ENCODE data around the gene DPPA3.
"Not testable (repeated sequence)": the region's sequence is repeated elsewhere in the genome, so short reads cannot be mapped to it uniquely, and the experiment has no call there.

DPPA3 gene

DNA sequence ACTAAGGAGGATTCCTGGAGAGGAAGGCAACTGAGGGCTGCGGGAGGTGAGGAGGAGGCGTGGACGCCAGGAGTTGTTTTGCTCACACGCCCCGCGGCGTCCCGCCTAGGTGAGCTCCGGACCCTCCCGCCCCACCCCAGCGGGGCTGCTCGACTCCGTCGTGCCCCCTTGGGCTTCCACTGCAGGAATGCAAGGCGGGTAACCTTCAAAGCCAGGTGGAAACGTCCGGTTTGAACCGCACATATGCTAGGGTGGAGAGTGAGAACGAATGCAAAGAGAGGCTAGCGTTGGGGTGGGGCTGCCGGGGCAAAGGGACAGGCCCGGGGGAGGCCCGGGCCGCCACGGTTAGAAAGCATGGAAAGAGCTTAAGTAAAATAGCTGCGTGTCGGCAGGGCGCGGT is 5.4 kb upstream of the DPPA3 start:
- Mint-ChIP-seq H3K4me1 (no peaks in the 10 kb centered on the region), H3K36me3 (no peaks in the 10 kb centered on the region), H3K4me3 (no peak overlapping the region), H3K9me3 (no peaks in the 10 kb centered on the region), H3K27me3 (no peaks in the 10 kb centered on the region), H3K27ac (no peak overlapping the region)
- ATAC-seq (replicated peaks) (no peak), DNase-seq (no peak)

DNA sequence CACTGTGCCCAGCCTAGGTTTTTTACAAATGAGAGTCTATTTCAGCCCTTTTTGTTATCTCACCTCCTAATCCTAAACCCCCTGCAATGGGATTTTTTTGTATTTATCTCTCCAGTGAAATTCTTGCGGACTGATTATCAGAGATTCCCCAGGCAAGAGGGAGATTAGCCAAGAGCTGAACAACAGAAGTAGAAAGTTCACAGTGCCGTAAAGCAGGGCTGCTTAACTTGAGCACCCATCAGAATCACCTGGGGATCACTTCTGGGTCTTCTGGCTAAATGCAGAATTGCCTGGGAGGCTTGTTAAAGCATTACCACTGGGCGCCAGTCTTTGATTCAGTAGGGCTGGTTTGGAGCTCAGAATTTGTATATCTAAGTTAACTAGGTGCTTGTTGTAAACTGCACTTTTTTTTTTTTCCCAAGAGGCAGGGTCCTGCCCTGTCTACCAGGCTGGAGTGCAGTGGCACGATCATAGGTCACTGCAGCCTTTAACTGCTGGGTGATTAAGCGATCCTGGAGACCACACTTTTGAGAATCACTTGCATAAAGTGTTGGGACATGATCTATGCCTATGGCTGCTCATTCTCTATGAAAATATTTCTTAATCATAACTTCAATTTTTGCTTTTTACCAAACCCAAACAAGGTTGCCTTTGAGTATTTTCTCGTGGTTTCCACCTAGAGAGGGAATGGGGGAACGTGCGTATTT is 1.1 kb upstream of the DPPA3 start:
- Mint-ChIP-seq H3K36me3 (no peaks in the 10 kb centered on the region), H3K4me1 (no peaks in the 10 kb centered on the region), H3K9me3 (no peaks in the 10 kb centered on the region), H3K4me3 (no peak overlapping the region), H3K27me3 (no peaks in the 10 kb centered on the region), H3K27ac (no peak overlapping the region)
- DNase-seq, result no peak
- no peak for ATAC-seq (replicated peaks)

DNA sequence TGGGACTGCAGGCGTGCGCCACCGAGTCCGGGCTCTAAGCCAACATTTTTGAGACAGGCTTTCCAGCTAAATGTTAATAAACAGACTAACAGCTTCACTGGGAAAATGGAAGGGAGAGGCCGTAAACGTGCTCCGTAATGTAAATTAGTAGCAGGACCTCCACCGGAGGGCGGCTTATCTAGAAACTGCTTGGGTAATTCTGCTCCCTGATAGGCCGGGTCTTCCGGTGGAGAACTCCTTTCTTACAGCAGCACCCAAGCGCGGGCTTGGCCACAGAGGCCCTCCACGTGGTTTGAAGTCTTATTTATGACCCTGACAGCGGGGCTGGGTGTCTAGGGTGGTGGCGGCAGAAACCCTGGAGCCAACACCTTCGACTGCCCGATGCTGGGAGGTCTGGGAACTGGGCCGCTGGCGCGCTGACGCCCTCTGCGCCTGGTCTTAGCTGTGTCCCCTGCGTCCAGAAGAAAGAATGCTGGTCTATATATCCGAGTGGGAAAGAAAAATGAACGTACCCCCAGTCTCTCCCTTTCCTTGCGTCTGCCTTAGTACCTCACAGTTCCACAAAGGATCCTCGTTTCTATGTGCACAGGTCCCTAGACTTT is 1.7 kb downstream of the DPPA3 start:
- Mint-ChIP-seq H3K36me3 (no peaks in the 10 kb centered on the region), H3K4me3 (no peak overlapping the region), H3K27ac (no peak overlapping the region), H3K4me1 (no peaks in the 10 kb centered on the region), H3K9me3 (no peaks in the 10 kb centered on the region), H3K27me3 (no peaks in the 10 kb centered on the region)
- no peak for ATAC-seq (replicated peaks)
- DNase-seq, result no peak

DNA sequence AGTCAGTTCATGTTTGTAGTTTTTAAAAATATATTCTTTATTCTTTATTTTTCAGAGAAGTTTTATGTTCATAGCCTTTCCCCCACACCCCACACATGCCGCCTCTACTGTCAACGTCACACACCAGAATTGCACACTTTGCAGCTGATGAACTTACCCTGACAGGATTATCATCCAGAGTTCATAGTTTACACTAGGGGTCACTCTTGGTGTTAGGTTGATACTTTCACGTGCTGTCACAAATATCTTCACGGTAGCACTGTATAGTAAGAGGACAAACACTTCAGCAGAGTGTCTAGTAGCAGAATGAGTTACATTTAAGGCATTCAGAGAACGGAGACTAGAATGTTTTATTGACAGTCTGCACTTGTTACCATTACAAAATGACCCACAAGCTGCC is 5.1 kb downstream of the DPPA3 start:
- Mint-ChIP-seq H3K9me3 (no peaks in the 10 kb centered on the region), H3K27ac (no peak overlapping the region), H3K27me3 (peaks cover 0 to 3% of the 10 kb centered on the region in 2 donors), H3K4me3 (no peak overlapping the region), H3K4me1 (no peaks in the 10 kb centered on the region), H3K36me3 (no peaks in the 10 kb centered on the region)
- no peak for DNase-seq
- peak; percentile 60 to 64 for ATAC-seq (replicated peaks)

DNA sequence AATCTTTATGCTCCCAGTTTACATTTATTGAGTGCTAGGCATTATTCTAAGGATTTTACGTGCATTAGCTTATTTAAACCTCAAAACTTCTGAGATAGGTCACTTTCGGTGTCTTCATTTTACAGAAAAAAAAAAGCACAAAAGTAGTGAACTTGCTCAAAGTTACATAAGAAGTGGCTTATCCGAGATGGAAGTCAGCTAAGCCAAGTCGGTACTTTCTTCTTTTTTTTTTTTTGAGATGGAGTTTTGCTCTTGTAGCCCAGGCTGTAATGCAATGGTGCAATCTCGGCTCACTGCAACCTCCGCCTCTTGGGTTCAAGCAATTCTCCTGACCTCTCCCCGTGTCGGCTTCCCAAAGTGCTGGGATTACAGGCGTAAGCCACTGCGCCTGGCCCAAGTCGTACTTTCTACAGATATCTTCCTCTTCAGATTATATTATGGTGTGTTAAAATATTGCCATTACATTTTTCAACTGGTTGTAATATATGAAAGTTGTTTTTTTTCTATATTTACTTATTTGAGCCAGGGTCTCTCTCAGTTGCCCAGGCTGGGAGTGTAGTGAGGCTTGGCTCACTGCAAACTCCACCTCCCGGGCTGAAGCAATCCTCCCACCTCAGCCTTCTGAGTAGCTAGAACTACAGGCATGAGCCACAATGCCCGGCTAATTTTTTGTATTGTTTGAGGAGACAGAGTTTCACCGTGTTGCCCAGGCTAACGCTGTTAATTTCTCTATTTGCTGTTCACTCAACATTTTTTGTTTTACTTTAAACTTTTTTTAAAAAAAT is 8.9 kb downstream of the DPPA3 start:
- Mint-ChIP-seq H3K4me3 (no peak overlapping the region), H3K36me3 (no peaks in the 10 kb centered on the region), H3K9me3 (no peaks in the 10 kb centered on the region), H3K27me3 (peaks cover 0 to 3% of the 10 kb centered on the region in 2 donors), H3K27ac (no peak overlapping the region), H3K4me1 (no peaks in the 10 kb centered on the region)
- DNase-seq (no peak), ATAC-seq (replicated peaks) (no peak)

DNA sequence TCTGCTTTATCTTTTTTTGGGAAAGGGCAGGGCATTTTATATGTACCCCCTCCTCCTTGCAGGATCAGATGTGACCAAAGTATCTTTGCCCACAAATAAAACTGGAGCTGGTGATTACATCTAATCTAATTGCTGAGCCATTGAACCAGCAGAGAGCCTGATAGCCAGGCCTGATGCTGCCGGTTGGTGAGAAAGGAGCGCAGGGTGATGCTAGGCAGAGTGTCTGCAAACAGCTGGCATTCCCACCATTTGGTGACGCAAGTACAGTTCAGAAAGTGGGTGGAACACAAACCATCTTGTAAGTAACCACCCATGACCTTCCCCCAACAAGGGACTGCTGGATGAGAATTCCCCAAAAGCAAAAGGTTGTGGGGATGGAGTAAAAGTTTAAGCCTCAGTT is 12.7 kb downstream of the DPPA3 start:
- Mint-ChIP-seq H3K4me3 (no peak overlapping the region), H3K36me3 (no peaks in the 10 kb centered on the region), H3K27ac (no peak overlapping the region), H3K4me1 (no peaks in the 10 kb centered on the region), H3K9me3 (no peaks in the 10 kb centered on the region), H3K27me3 (peaks cover 0 to 3% of the 10 kb centered on the region in 2 donors)
- DNase-seq, result no peak
- no peak for ATAC-seq (replicated peaks)

DNA sequence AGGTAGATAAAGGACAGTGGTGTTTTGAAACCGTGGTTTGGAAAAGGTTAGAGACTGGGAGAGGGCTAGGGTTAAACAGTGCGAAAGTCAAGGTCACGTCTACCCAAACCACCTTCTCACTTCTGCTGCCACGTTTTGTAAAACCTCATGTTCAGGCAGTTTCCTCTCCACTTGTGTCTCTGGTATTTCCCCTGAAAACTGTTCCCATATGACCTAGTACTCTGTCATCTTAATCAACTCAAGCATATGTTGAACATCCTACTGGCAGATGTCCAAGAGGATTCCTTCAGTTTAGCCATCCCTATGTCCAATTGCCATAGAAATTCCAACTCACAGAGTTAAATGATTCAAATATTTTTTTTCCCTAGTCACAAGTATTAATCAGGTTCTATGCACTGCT is 18.5 kb downstream of the DPPA3 start:
- Mint-ChIP-seq H3K36me3 (no peaks in the 10 kb centered on the region), H3K27me3 (no peaks in the 10 kb centered on the region), H3K4me1 (peaks cover 2 to 8% of the 10 kb centered on the region in 2 donors), H3K27ac (no peak overlapping the region), H3K4me3 (no peak overlapping the region), H3K9me3 (no peaks in the 10 kb centered on the region)
- DNase-seq, result no peak
- peak; percentile 68 for ATAC-seq (replicated peaks)

DNA sequence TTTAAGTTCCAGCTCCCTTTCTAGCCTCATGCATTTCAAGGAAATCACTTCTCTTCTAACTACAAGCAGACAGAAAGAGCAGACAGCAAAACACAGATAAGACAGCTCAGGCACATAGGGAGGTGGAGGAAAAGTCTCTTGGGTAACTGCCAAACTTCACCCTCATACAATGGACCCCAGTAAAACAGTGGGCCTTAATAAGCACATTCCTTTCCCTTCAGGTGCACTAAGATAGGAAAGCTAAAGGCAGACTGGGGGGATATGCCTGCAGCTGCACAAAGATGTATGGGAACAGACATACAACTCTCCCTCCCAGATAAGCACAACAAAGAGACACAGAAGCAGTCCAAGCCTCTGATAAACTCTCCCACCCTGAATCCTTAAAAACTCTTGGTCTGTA is 19.8 kb downstream of the DPPA3 start:
- H3K27ac Mint-ChIP-seq; DNase-seq; H3K4me1 Mint-ChIP-seq; H3K9me3 Mint-ChIP-seq; H3K4me3 Mint-ChIP-seq; H3K36me3 Mint-ChIP-seq; H3K27me3 Mint-ChIP-seq; ATAC-seq (replicated peaks): not testable (repeated sequence)

DNA sequence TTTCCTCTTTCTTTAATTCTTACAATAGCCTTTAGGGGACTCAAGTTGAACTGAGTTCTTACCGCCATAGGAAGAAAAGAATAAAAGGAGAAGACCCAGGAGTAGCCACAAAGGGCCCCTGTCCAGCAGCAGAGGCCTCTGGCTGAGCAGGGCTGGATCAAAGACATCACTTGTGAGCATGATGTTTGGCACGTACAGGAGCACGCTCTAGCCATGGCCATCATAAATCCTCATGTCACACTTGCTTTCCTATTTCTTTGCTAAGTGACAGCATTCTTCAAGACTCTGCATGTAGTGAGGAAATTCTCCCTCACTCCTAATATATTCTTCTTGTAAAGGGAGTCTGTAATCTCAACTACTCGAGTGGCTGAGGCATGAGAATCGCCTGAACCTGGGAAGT is 20.3 kb downstream of the DPPA3 start:
- Mint-ChIP-seq H3K9me3 (peaks cover 0 to 2% of the 10 kb centered on the region in 2 donors), H3K27me3 (no peaks in the 10 kb centered on the region), H3K27ac (no peak overlapping the region), H3K4me3 (no peak overlapping the region), H3K4me1 (peaks cover 2 to 8% of the 10 kb centered on the region in 2 donors), H3K36me3 (no peaks in the 10 kb centered on the region)
- DNase-seq (no peak), ATAC-seq (replicated peaks) (no peak)

DNA sequence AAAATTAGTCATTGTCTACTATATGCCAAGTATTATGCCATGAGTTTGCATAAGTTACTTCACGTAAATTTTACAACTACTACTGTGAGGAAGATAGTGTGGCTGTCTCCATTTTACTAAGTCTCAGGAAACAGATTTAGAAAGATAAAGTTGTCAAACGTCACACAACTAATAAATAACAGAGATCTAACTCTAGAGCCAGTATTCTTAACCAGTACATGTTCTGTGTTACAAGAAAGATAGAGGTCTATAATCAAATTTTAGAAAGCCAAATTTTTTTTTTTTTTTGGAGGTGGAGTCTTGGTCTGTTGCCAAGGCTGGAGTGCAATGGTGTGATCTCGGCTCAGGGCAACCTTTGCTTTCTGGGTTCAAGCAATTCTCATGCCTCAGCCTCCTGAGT is 21.8 kb downstream of the DPPA3 start:
- DNase-seq (no peak), ATAC-seq (replicated peaks) (no peak)
- Mint-ChIP-seq H3K4me3 (no peak overlapping the region), H3K4me1 (peaks cover 2 to 8% of the 10 kb centered on the region in 2 donors), H3K9me3 (peaks cover 0 to 2% of the 10 kb centered on the region in 2 donors), H3K27ac (no peak overlapping the region), H3K27me3 (no peaks in the 10 kb centered on the region), H3K36me3 (no peaks in the 10 kb centered on the region)

DNA sequence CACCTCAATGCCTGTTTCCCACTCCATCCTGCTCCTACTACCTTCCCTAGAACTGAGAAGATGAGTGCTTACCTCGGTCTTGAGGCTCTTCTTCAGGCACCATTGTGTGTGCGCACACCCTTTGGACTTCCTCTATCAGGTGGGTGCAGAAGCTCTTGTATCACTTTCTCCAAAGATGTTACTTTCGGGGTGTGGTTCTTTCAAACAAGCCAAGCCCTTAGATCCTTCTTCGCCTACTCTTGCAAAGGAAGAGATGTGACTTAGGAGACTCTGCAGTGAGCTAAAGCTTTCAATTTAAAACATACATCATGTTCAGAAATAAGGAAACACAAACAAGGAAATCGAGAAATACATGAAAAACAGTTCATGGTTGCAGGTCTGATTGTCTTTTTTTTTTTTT is 36.0 kb downstream of the DPPA3 start, which contains the start of gene CLEC4C:
TSS of gene CLEC4C (minus strand) at position 130 of the 400 bp plus-strand sequence. CDS start at position 103, 27 bp downstream.
- Mint-ChIP-seq H3K4me3 (no peak within 1 kb of the TSS), H3K36me3 (peaks cover 2 to 3% of the 10 kb centered on the region in 2 donors), H3K9me3 (peaks cover 4 to 6% of the 10 kb centered on the region in 2 donors), H3K27ac (no peak within 1 kb of the TSS), H3K27me3 (no peaks in the 10 kb centered on the region), H3K4me1 (peaks cover 5 to 13% of the 10 kb centered on the region in 2 donors)
- DNase-seq (no peak), ATAC-seq (replicated peaks) (no peak)

DNA sequence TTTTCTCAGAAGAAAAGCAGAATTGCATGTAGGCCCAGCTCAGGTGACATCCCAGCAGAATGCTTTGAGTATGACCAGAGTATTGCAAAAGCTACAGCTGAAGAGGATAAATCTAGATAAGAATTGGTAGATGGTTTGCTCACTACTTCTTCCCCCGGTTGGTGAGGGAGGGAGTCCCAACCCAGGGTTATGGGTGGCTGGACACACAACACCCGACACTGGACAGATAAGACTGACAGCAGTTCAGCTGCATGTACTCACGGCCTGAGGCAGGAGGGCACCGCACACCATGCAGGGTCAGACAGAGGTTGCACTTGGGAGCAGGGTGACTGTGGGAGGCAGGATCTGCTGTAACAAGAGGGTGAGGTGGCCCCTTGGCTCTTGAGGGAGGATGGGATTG is 37.6 kb downstream of the DPPA3 start:
- H3K4me3 Mint-ChIP-seq, result no peak overlapping the region

DNA sequence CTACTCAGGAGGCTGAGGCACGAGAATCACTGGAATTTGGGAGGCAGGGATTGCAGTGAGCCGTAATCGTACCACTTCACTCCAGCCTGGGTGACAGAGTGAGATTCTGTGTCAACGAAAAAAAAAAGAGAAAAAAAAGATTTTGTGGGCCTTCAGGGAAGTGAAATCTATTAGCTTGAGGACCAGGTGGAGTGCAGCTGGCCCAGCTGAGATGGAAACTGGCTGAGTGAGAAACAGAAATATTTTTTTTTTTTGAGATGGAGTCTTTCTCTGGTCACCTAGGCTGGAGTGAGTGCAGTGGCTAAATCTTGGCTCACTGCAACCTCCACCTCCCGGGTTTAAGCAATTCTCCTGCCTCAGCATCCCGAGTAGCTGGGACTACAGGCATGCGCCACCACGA is 38.2 kb downstream of the DPPA3 start:
- Mint-ChIP-seq H3K4me3 (no peak overlapping the region), H3K27ac (no peak overlapping the region), H3K4me1 (peaks cover 8 to 19% of the 10 kb centered on the region in 2 donors), H3K36me3 (peaks cover 2 to 3% of the 10 kb centered on the region in 2 donors), H3K9me3 (peaks cover 0 to 3% of the 10 kb centered on the region in 2 donors), H3K27me3 (no peaks in the 10 kb centered on the region)
- peak; percentile 45 to 59 for ATAC-seq (replicated peaks)
- no peak for DNase-seq

More for the DNA sequence above, 37.6 kb downstream of the DPPA3 start:
- ATAC-seq (replicated peaks), result peak in 1 of 2 donors; percentile 27
- Mint-ChIP-seq H3K36me3 (peaks cover 2 to 3% of the 10 kb centered on the region in 2 donors), H3K9me3 (peaks cover 0 to 3% of the 10 kb centered on the region in 2 donors), H3K27me3 (no peaks in the 10 kb centered on the region), H3K4me1 (peaks cover 8 to 19% of the 10 kb centered on the region in 2 donors), H3K27ac (peak overlapping the region; percentile 56)
- DNase-seq, result no peak

DNA sequence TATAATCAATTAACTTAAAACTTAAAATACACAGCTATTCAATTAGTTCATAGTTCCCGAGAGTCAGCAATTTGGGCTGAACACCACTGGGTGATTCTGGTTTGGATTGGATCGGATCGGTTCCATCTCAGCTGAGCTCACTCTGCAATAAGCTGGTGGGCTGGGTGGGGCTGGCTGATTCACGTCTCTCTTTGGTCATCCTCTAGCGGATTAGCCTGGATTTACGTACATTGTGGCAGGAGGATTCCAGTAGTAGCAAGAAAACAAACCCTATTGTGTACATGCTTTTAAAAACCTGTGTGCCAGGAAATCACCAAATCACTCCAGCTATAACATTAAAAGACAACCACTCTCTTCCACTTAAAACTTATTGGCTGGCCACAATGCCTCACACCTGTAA is 39.1 kb downstream of the DPPA3 start:
- Mint-ChIP-seq H3K4me3 (no peak overlapping the region), H3K27me3 (no peaks in the 10 kb centered on the region), H3K27ac (no peak overlapping the region), H3K36me3 (peaks cover 2 to 3% of the 10 kb centered on the region in 2 donors), H3K9me3 (peaks cover 0 to 3% of the 10 kb centered on the region in 2 donors), H3K4me1 (peaks cover 8 to 19% of the 10 kb centered on the region in 2 donors)
- DNase-seq, result no peak
- no peak for ATAC-seq (replicated peaks)
